K562 (cell line): ENCODE data around the gene PABPC1L. TPM values are rescaled to one million over a fixed set of nuclear protein-coding genes. Genes with fewer than 3 reads are reported as not detected.

Source experiments
- BRCA1 ChIP-seq, 2 experiments: fragments of 450-650 bp in 1 of 2; sonication (generic) in 1 of 2; formaldehyde crosslinking in 1 of 2; IDR thresholded peaks; 2 replicates each; pipeline versions ENCODE4 v1.5.0 to v1.6.1; 2017 to 2020; ENCODE audit warnings: mild to moderate bottlenecking in 1 of 2, missing genetic modification reagents in 1 of 2
- ESRRA ChIP-seq: fragments of 450-650 bp; IDR thresholded peaks from 2 replicates; pipeline ENCODE4 v1.6.1; 2014; ENCODE audit warnings: low read depth, mild to moderate bottlenecking, moderate library complexity, borderline replicate concordance
- JUND ChIP-seq, 2 experiments: IDR thresholded peaks; 2 replicates in 1 of 2; 3 replicates in 1 of 2; pipeline ENCODE4 v1.6.1; 2011; ENCODE audit warnings: borderline replicate concordance in 2 of 2, low read depth in 2 of 2, low read length in 2 of 2, improper control_type of control experiment in 1 of 2, missing biosample characterization in 1 of 2, missing genetic modification characterization in 1 of 2, missing genetic modification reagents in 1 of 2
- NFIC ChIP-seq: fragments of 450-650 bp; IDR thresholded peaks from 2 replicates; pipeline ENCODE4 v1.6.1; 2017; ENCODE audit warnings: mild to moderate bottlenecking, inconsistent platforms
- NUFIP1 ChIP-seq: fragments of 450-650 bp; IDR thresholded peaks from 2 replicates; pipeline ENCODE4 v1.6.1; 2018; ENCODE audit not compliant: partially characterized antibody
- PHB ChIP-seq: fragments of 250-450 bp; sonication (Bioruptor Pico); IDR thresholded peaks from 2 replicates; pipeline ENCODE4 v1.5.0; 2021
- RAD51 ChIP-seq: fragments of 450-650 bp; IDR thresholded peaks from 2 replicates; pipeline ENCODE4 v1.7.1; 2016; ENCODE audit warnings: low read depth, mild to moderate bottlenecking, borderline replicate concordance
- RBM25 ChIP-seq: fragments of 200-400 bp; formaldehyde crosslinking; IDR thresholded peaks from 2 replicates; pipeline ENCODE4 v1.6.1; 2018; ENCODE audit warnings: low read length, low read depth, moderate library complexity; ENCODE audit not compliant: severe bottlenecking
- RCOR1 ChIP-seq, 2 experiments: IDR thresholded peaks; 2 replicates each; pipeline ENCODE4 v1.6.1; 2012; ENCODE audit warnings: low read depth in 2 of 2, low read length in 2 of 2, borderline replicate concordance in 1 of 2, improper control_type of control experiment in 1 of 2
- SAFB2 ChIP-seq: fragments of 200-400 bp; formaldehyde crosslinking; IDR thresholded peaks from 2 replicates; pipeline ENCODE4 v1.6.1; 2018; ENCODE audit warnings: borderline replicate concordance, low read length, low read depth, moderate library complexity; ENCODE audit not compliant: severe bottlenecking
- SREBF1 ChIP-seq: fragments of 150-350 bp; IDR thresholded peaks from 2 replicates; pipeline ENCODE4 v1.6.1; 2014; ENCODE audit warnings: antibody characterized with exemption, low read depth, low read length, borderline replicate concordance
- TRIM25 ChIP-seq: fragments of 450-650 bp; IDR thresholded peaks from 2 replicates; pipeline ENCODE4 v1.7.0; 2016; ENCODE audit warnings: borderline replicate concordance
- ZNF282 ChIP-seq: sonication (generic); formaldehyde crosslinking; IDR thresholded peaks from 2 replicates; pipeline ENCODE4 v1.8.1; 2023; ENCODE audit warnings: missing genetic modification reagents
- polyA plus RNA-seq, 8 experiments: library from polyadenylated mRNA; depleted of rRNA in 4 of 8; stranded (reverse) in 5 of 8; unstranded in 3 of 8; fragments of >200 nt; fragmentation: Nextera tagmentation in 2 of 8; fragmentation: Illumina TruSeq in 1 of 8; extraction: Ambion mirVana in 2 of 8; extraction: Trizol in 1 of 8; gene quantifications; 2 replicates each; pipeline versions ENCODE4 v1.2.1 to v1.2.3, GENCODE V29; 2011 to 2014; ENCODE audit warnings: inconsistent platforms in 1 of 8, missing spikeins in 1 of 8
- total RNA-seq, 7 experiments: library from RNA; depleted of rRNA in 6 of 7; stranded (reverse); fragments of >200 nt in 6 of 7; fragmentation: Illumina TruSeq in 2 of 7; extraction: Trizol in 2 of 7; gene quantifications; 2 replicates each; pipeline versions ENCODE4 v1.2.1 to v1.2.3, GENCODE V29; 2011 to 2021; ENCODE audit warnings: low replicate concordance in 1 of 7

PABPC1L gene
- total and polyA plus RNA-seq, 9 of the 15 experiments (the other 6 are each of a cell fraction or from before 2014, with no cell fraction given), result 6.0 to 90.3 (median 15.8) TPM

- TF ChIP-seq JUND (IDR thresholded peaks at IDR 0.05; ENCODE audit: borderline replicate concordance, low read depth, low read length) (0 out of 2 replicates have a peak, but pooled peaks have one; percentile 47), JUND (tag; IDR thresholded peaks at IDR 0.05; ENCODE audit: borderline replicate concordance, low read depth, low read length) (no peak), NUFIP1 (no peak), SAFB2 (no peak), RAD51 (no peak), RBM25 (no peak), TRIM25 (no peak), NFIC (no peak), RCOR1 (IDR thresholded peaks at IDR 0.05; ENCODE audit: borderline replicate concordance in 1 of 2, low read depth in 2 of 2, low read length in 2 of 2) (peak in 1 of 2 experiments; percentile 30; a peak in 1 of 4 replicates), SREBF1 (no peak), PHB (CRISPR knock-in tag) (no peak), ESRRA (no peak), ZNF282 (CRISPR knock-in tag) (no peak), BRCA1 (IDR thresholded peaks at IDR 0.05) (no peak), BRCA1 (CRISPR knock-in tag; IDR thresholded peaks at IDR 0.05) (no peak)
Observed at GRCh38 chr20:44961870-44962267, 52.0 kb downstream of the PABPC1L start (continued).
